ENCODE data around the gene CLC.

- TF ChIP-seq CTCF (IDR thresholded peaks at IDR 0.05) (no peak), POLR2A (IDR thresholded peaks at IDR 0.05) (no peak)
Observed at GRCh38 chr19:39701291-39701690, 36.5 kb downstream of the CLC start.

All from gastroesophageal sphincter (tissue), 3 donors.